Cardiac fibroblast (primary cell): ENCODE data around the gene CFDP1.

Experiments
- DNase-seq, 2 donors: peaks; one replicate each; pipeline versions ENCODE4 v3.0.0 to v3.0.0-alpha.2; 2010; ENCODE audit warnings: low read depth in 2 of 2
- H3K4me3 ChIP-seq, 2 donors: replicated peaks in 1 of 2; 1 replicate in 1 of 2; 2 replicates in 1 of 2; pipeline ENCODE4 v1.5.1; 2011; ENCODE audit warnings: low read depth in 2 of 2, low read length in 2 of 2, mild to moderate bottlenecking in 2 of 2, moderate library complexity in 1 of 2
- CTCF ChIP-seq: IDR thresholded peaks from one replicate; pipeline ENCODE4 v1.5.1; 2011; ENCODE audit warnings: low read depth, mild to moderate bottlenecking, low read length, inconsistent platforms

Gene CFDP1

GRCh38 chr16:75421820-75422126 lies 11.5 kb downstream of the CFDP1 start:
- no peak for TF ChIP-seq CTCF
- DNase-seq = no peak
- H3K4me3 ChIP-seq = no peak overlapping the region

- peak; percentile 81 to 84 for DNase-seq
- no peak overlapping the region for H3K4me3 ChIP-seq
- TF ChIP-seq CTCF = no peak
These were observed 12.1 kb downstream of the CFDP1 start for GRCh38 chr16:75420987-75421819.

- no peak for DNase-seq
- no peak for TF ChIP-seq CTCF
These were observed 16.3 kb downstream of the CFDP1 start for GRCh38 chr16:75416904-75417565.

GRCh38 chr16:75415169-75415905 lies 18.0 kb downstream of the CFDP1 start:
- peak in 1 of 2 donors; percentile 25 for DNase-seq

More at GRCh38 chr16:75416904-75417565, 16.3 kb downstream of the CFDP1 start:
- no peak overlapping the region for H3K4me3 ChIP-seq

GRCh38 chr16:75413951-75414350 lies 19.4 kb downstream of the CFDP1 start:
- no peak overlapping the region for H3K4me3 ChIP-seq
- no peak for DNase-seq
- TF ChIP-seq CTCF = no peak

More at GRCh38 chr16:75415169-75415905, 18.0 kb downstream of the CFDP1 start:
- no peak overlapping the region for H3K4me3 ChIP-seq
- no peak for TF ChIP-seq CTCF

- DNase-seq = no peak
- no peak for TF ChIP-seq CTCF
- H3K4me3 ChIP-seq = no peak overlapping the region
These were observed 26.4 kb downstream of the CFDP1 start for GRCh38 chr16:75406943-75407342.
